A673 (cell line): ENCODE data around the gene COG4.

Experiments
- CTCF ChIP-seq: fragments of 300-800, 200-600 bp; sonication (generic); conservative IDR thresholded peaks from 2 replicates; pipeline ENCODE4 v1.5.1; 2017; ENCODE audit warnings: low read depth, mild to moderate bottlenecking, antibody characterized with exemption, low read length, moderate library complexity, mixed read lengths
- EZH2 ChIP-seq: fragments of 200-600 bp; sonication (generic); IDR thresholded peaks from 2 replicates; pipeline ENCODE4 v1.6.1; 2017; ENCODE audit warnings: borderline replicate concordance, low read depth, mild to moderate bottlenecking, mixed read lengths, antibody characterized with exemption, low read length; ENCODE audit not compliant: poor library complexity, severe bottlenecking

- TF ChIP-seq CTCF (no peak), EZH2 (no peak)
Measured at GRCh38 chr16:70561623-70562022, 38.3 kb upstream of the COG4 start.
